Raji (cell line): ENCODE data around the gene ENAM.

Experiments used
- POLR2A ChIP-seq: IDR thresholded peaks from 2 replicates; pipeline ENCODE4 v1.6.1; 2011; ENCODE audit warnings: low read depth, low read length, control low read depth; ENCODE audit not compliant: insufficient read depth

ENAM gene

GRCh38 chr4:70628444-70628843 is at the start of gene ENAM:
Gene ENAM (plus strand): TSS chr4:70628744. CDS start chr4:70629501, 757 bp downstream.
- no peak for TF ChIP-seq POLR2A

GRCh38 chr4:70581980-70582379 is 46.6 kb upstream of the ENAM start:
- TF ChIP-seq POLR2A = no peak

GRCh38 chr4:70583952-70584834 is 44.4 kb upstream of the ENAM start:
- TF ChIP-seq POLR2A = no peak

- no peak for TF ChIP-seq POLR2A
Observed at GRCh38 chr4:70586841-70587240, 41.7 kb upstream of the ENAM start.

GRCh38 chr4:70589785-70590184 is 38.8 kb upstream of the ENAM start:
- no peak for TF ChIP-seq POLR2A

- no peak for TF ChIP-seq POLR2A
Observed at GRCh38 chr4:70591955-70592582, 36.5 kb upstream of the ENAM start, which contains the start of gene AMBN. Gene AMBN (plus strand): TSS chr4:70592256. CDS start chr4:70592359, 103 bp downstream.

GRCh38 chr4:70594196-70594595 is 34.3 kb upstream of the ENAM start:
- no peak for TF ChIP-seq POLR2A

- no peak for TF ChIP-seq POLR2A
Observed at GRCh38 chr4:70600305-70600704, 28.2 kb upstream of the ENAM start.

GRCh38 chr4:70600977-70601376 is 27.6 kb upstream of the ENAM start:
- TF ChIP-seq POLR2A = no peak

- no peak for TF ChIP-seq POLR2A
Observed at GRCh38 chr4:70601422-70602039, 27.0 kb upstream of the ENAM start.

GRCh38 chr4:70603856-70604255 is 24.7 kb upstream of the ENAM start:
- no peak for TF ChIP-seq POLR2A

- no peak for TF ChIP-seq POLR2A
Observed at GRCh38 chr4:70606459-70606858, 22.1 kb upstream of the ENAM start.

- TF ChIP-seq POLR2A = no peak
Observed at GRCh38 chr4:70607334-70607853, 21.1 kb upstream of the ENAM start.

GRCh38 chr4:70608324-70608723 is 20.2 kb upstream of the ENAM start:
- no peak for TF ChIP-seq POLR2A

GRCh38 chr4:70613306-70614183 is 15.0 kb upstream of the ENAM start:
- no peak for TF ChIP-seq POLR2A

GRCh38 chr4:70614184-70614555 is 14.4 kb upstream of the ENAM start:
- no peak for TF ChIP-seq POLR2A
